ENCODE results near the gene CNOT1. TPM values are rescaled to one million over a fixed set of nuclear protein-coding genes. Genes with fewer than 3 reads are reported as not detected.
A peak's percentile ranks its signal among the peaks of the same experiment; 100 is the strongest.

Gene CNOT1
- total and polyA plus RNA-seq, 5 experiments from 2014 or later, result 65.1 to 259 (median 95.9) TPM

GRCh38 chr16:58509256-58510096, 120.2 kb downstream of the CNOT1 start:
- H3K4me3 Mint-ChIP-seq, result no peak overlapping the region
- H3K36me3 Mint-ChIP-seq, result no peaks in the 10 kb centered on the region
- H3K27me3 Mint-ChIP-seq, result no peaks in the 10 kb centered on the region
- peaks cover 0 to 17% (median 5%) of the 10 kb centered on the region in 4 donors for H3K4me1 Mint-ChIP-seq
- peak overlapping the region in 2 of 10 donors; percentile 34 to 38 for H3K27ac Mint-ChIP-seq
- POLR2A ChIA-PET, result no interaction called here
- no peaks in the 10 kb centered on the region for H3K9me3 Mint-ChIP-seq
- DNase-seq, result no peak
- ATAC-seq, result no peak

GRCh38 chr16:58508671-58509251, 120.9 kb downstream of the CNOT1 start:
- Mint-ChIP-seq H3K4me1 (peaks cover 0 to 16% (median 4%) of the 10 kb centered on the region in 4 donors), H3K27me3 (no peaks in the 10 kb centered on the region), H3K27ac (no peak overlapping the region), H3K9me3 (no peaks in the 10 kb centered on the region), H3K4me3 (no peak overlapping the region), H3K36me3 (no peaks in the 10 kb centered on the region)
- ATAC-seq, result no peak
- POLR2A ChIA-PET, result no interaction called here
- no peak for DNase-seq

- POLR2A ChIA-PET, result no interaction called here
- H3K36me3 Mint-ChIP-seq, result no peaks in the 10 kb centered on the region
- no peak overlapping the region for H3K4me3 Mint-ChIP-seq
- ATAC-seq (no peak), DNase-seq (no peak)
- H3K4me1 Mint-ChIP-seq, result peaks cover 0 to 16% (median 4%) of the 10 kb centered on the region in 4 donors
- H3K9me3 Mint-ChIP-seq, result no peaks in the 10 kb centered on the region
- no peak overlapping the region for H3K27ac Mint-ChIP-seq
- peaks cover 0 to 3% (median 2%) of the 10 kb centered on the region in 5 donors for H3K27me3 Mint-ChIP-seq
These were observed 121.5 kb downstream of the CNOT1 start for GRCh38 chr16:58507963-58508670.

DNA sequence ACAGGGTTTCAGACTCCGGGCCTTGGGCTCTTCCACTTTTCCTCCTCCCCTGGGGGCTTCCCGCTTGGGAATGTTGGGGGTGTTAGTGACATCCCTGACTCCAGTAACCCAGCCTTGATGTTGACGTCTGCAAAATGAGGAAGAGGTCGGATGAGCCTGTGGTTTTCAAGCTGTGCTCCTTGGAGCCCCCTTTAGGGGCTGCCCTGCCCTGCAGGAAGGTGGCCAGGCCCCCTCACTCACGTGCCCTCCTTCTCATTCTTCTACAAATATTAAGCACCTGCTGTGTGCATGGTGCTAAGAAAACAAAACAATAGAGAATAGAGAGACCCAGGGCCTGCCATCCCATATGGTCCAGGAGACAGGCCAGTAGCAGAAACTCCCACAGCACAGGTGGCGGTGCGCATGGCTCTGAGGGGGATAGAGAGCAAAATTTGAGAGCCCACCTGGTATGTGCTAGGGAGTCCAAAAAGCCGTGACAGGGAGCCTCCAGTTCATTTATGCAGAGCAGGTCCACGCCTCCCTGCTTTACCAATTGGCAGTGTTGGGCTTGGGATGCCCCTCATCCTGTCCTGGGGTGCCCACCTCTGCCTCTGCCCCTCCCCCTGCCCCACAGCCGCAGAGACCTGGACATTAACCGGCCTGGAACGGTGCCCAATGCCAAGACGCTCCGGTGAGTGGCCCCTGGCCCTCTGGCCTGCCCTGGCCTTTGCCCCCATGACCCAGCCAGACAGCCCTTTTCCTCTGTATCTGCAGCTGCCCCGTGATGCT, 122.2 kb downstream of the CNOT1 start:
- Mint-ChIP-seq H3K4me3 (no peak overlapping the region), H3K9me3 (no peaks in the 10 kb centered on the region), H3K4me1 (peaks cover 0 to 16% (median 4%) of the 10 kb centered on the region in 4 donors), H3K27ac (no peak overlapping the region), H3K36me3 (no peaks in the 10 kb centered on the region), H3K27me3 (peaks cover 0 to 10% (median 7%) of the 10 kb centered on the region in 5 donors)
- DNase-seq (no peak), ATAC-seq (no peak)
- POLR2A ChIA-PET, result no interaction called here

GRCh38 chr16:58506241-58507194, 123.1 kb downstream of the CNOT1 start:
- DNase-seq (no peak), ATAC-seq (no peak)
- Mint-ChIP-seq H3K9me3 (no peaks in the 10 kb centered on the region), H3K4me1 (peaks cover 2 to 13% (median 5%) of the 10 kb centered on the region in 4 donors), H3K27me3 (peaks cover 0 to 11% (median 7%) of the 10 kb centered on the region in 5 donors), H3K4me3 (peak overlapping the region in 1 of 10 donors; percentile 37), H3K27ac (peak overlapping the region in 1 of 10 donors; percentile 67), H3K36me3 (no peaks in the 10 kb centered on the region)
- POLR2A ChIA-PET, result no interaction called here

DNA sequence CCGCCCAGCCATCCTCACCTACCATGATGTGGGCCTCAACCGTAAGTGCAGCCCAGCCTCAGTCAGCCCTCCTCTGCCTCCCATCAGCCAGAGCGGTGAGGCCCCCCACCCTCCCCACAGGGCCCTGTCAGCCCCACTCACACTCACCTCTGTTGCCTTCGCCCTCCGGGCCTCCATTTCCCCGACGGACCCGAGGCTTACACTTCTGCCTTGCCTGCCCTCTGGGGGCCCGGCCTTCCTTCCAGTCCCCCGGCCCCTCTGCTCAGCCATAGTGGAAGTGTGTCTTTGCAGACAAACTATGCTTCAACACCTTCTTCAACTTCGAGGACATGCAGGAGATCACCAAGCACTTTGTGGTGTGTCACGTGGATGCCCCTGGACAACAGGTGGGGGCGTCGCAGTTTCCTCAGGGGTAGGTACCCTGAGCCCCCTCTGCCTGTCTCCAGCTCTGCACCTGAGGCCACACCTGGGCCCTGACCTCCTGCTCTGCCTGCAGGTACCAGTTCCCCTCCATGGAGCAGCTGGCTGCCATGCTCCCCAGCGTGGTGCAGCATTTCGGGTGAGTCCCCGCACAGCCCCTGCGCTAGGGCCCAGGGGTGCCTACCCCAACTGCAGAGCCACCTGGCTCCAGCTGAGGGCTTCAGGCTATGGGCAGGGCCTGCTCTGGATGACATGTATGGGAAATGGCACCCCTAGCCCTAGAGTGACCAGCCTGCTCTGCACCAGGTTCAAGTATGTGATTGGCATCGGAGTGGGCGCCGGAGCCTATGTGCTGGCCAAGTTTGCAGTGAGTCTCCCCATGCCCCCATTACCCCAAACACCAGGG, 125.5 kb downstream of the CNOT1 start:
- Mint-ChIP-seq H3K27ac (no peak overlapping the region), H3K4me3 (no peak overlapping the region), H3K27me3 (peaks cover 0 to 16% (median 10%) of the 10 kb centered on the region in 5 donors), H3K9me3 (no peaks in the 10 kb centered on the region), H3K36me3 (no peaks in the 10 kb centered on the region), H3K4me1 (peaks cover 6 to 30% (median 17%) of the 10 kb centered on the region in 4 donors)
- DNase-seq (no peak), ATAC-seq (no peak)
- POLR2A ChIA-PET, result no interaction called here

DNA sequence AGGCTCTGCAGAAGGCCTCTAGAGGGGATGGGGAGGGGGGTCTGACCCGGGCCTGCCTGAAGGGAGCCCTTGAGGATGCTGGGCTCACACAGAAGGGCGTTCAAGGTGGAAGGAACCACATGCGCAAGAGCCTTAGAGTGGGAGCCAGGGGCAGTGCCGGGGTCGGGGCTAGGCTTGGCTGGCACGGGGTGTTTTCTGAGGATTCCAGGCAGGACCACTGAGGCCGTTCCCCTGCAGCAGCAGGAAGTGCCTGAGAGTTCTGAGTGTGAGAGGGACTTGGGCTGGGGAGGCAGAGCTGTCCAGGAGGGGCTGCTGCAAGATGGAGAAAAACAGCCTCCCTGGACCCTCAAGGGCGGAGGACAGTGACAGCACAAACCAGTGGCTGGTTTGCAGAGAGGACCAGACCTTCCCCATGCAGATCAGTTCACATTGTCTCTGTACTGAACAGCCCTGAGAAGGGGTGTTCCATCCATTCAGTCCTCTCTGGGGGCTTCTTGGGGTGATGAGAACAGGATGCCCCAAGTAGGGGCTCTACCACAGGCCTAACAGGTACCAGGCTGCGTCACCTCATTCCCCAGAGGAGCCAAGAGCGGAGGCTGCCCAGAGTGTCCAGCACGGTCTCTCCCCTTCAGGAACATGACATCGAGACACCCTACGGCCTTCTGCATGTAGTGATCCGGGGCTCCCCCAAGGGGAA, 126.3 kb downstream of the CNOT1 start:
- ATAC-seq, result no peak
- H3K36me3 Mint-ChIP-seq, result peaks cover 0 to under 1% (median 0%) of the 10 kb centered on the region in 3 donors
- no peak overlapping the region for H3K27ac Mint-ChIP-seq
- H3K9me3 Mint-ChIP-seq, result no peaks in the 10 kb centered on the region
- peaks cover 0 to 16% (median 10%) of the 10 kb centered on the region in 5 donors for H3K27me3 Mint-ChIP-seq
- POLR2A ChIA-PET, result no interaction called here
- DNase-seq, result no peak
- no peak overlapping the region for H3K4me3 Mint-ChIP-seq
- peaks cover 6 to 30% (median 17%) of the 10 kb centered on the region in 4 donors for H3K4me1 Mint-ChIP-seq

- ATAC-seq (no peak), DNase-seq (no peak)
- POLR2A ChIA-PET, result interaction anchor here (0.5 kb wide), 1 partner anchor 18 kb away, joined by 4 read pairs; no protein-coding TSS in a partner anchor
- Mint-ChIP-seq H3K4me1 (peaks cover 6 to 30% (median 21%) of the 10 kb centered on the region in 4 donors), H3K27ac (peak overlapping the region in 2 of 10 donors; percentile 56 to 62), H3K4me3 (peak overlapping the region in 9 of 10 donors; percentile 7 to 82 (median 26)), H3K27me3 (peaks cover 0 to 16% (median 10%) of the 10 kb centered on the region in 5 donors), H3K9me3 (no peaks in the 10 kb centered on the region), H3K36me3 (peaks cover 0 to 2% (median 0%) of the 10 kb centered on the region in 3 donors)
These were observed 127.3 kb downstream of the CNOT1 start for GRCh38 chr16:58502217-58502921.

DNA sequence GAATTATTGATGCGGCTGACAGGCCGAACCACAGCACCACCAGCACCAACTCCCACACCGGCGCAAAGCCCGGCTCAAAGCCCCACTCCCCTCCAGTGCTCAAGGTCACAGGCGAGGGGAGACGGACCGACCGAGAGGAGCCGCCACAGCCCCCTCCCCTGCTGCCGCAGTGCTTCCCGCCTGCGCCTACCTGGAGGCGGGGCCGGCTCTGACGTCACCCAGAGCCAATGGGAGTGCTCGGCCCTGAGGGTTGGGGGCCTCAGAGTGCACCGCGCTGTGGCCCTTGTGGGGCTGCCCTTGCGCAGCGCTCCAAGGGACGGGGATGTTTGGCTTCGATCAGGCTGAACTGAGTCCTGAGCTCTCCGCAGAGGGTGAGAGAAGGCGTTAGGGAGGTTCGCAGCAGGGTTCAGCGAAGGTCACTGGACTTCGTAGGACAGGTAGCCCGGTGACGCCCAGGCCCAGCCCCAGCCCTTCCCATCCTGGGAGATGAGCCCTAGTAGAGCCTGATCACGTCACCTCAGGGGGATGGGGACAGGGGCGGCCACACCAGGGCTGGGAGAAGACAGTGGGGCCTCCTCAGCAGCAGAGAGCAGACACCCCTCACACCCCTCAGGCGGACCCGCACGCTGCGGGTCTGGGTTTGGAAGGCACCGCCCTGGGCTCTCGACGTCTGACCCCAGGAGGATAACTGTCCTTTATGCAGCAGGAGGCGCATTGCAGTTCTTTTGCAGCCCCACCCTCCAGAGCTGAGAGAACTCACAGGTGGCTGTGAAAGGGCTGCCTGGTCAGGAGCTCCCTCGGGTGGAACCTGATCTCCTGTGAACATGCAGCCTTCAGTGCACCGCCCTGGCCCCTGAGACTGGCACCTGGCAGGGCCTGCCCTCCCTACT, 128.1 kb downstream of the CNOT1 start:
- H3K27ac Mint-ChIP-seq, result peak overlapping the region in 8 of 10 donors; percentile 65 to 95 (median 84)
- H3K4me3 Mint-ChIP-seq, result peak overlapping the region; percentile 74 to 91 (median 82)
- no peaks in the 10 kb centered on the region for H3K9me3 Mint-ChIP-seq
- ATAC-seq, result peak; percentile 54 to 61
- H3K27me3 Mint-ChIP-seq, result peaks cover 0 to 16% (median 10%) of the 10 kb centered on the region in 5 donors
- peaks cover 0 to 2% (median 0%) of the 10 kb centered on the region in 3 donors for H3K36me3 Mint-ChIP-seq
- peak in 9 of 10 donors; percentile 27 to 75 (median 47) for DNase-seq
- POLR2A ChIA-PET, result interaction anchor here (0.5 kb wide), 1 partner anchor 19 kb away, joined by 4 read pairs; no protein-coding TSS in a partner anchor
- peaks cover 6 to 27% (median 18%) of the 10 kb centered on the region in 4 donors for H3K4me1 Mint-ChIP-seq

Measured in naive thymus-derived CD8-positive, alpha-beta T cell (primary cell).